Activated naive CD8-positive, alpha-beta T cell treated with anti-CD3 and anti-CD28 coated beads, Interleukin-2, amount 10 ng/mL, durations not matched to agents 7 days and 5 days (primary cell): ENCODE data around the gene TCF7L2. TPM values are rescaled to one million over a fixed set of nuclear protein-coding genes. Genes with fewer than 3 reads are reported as not detected.

Experiments used
- ATAC-seq: fragments of 150-1000 bp; cut with Tn5 transposase; one replicate; pipeline ENCODE4 v1.10.0; 2021; ENCODE audit warnings: low read depth, moderate library complexity
- POLR2A ChIA-PET: fragments of 350-600 bp; sonication (Branson Sonifier 250); formaldehyde crosslinking; loops from one replicate; lab custom pipeline; 2021; ENCODE audit warnings: antibody characterized with exemption; lab: Charles Lee
- DNase-seq: peaks from one replicate; pipeline ENCODE4 v3.0.0; 2021
- H3K27ac Mint-ChIP-seq: one replicate; pipeline ENCODE4 v1.8.0; 2022; ENCODE audit warnings: mild to moderate bottlenecking, mixed read lengths
- H3K27me3 Mint-ChIP-seq: one replicate; pipeline ENCODE4 v1.8.0; 2022; ENCODE audit warnings: mild to moderate bottlenecking, moderate library complexity, mixed read lengths
- H3K36me3 Mint-ChIP-seq: one replicate; pipeline ENCODE4 v1.8.0; 2021; ENCODE audit warnings: mild to moderate bottlenecking, mixed read lengths
- H3K4me1 Mint-ChIP-seq: one replicate; pipeline ENCODE4 v1.8.0; 2021; ENCODE audit warnings: mixed read lengths
- H3K4me3 Mint-ChIP-seq: one replicate; pipeline ENCODE4 v1.8.0; 2022; ENCODE audit warnings: mild to moderate bottlenecking, moderate library complexity, mixed read lengths
- H3K9me3 Mint-ChIP-seq: one replicate; pipeline ENCODE4 v1.8.0; 2021; ENCODE audit warnings: mixed read lengths
- total RNA-seq, 2 experiments: library from RNA; stranded (reverse); gene quantifications; one replicate each; pipeline ENCODE4 v1.2.3, GENCODE V29; 2021

TCF7L2 gene
- total RNA-seq, 2 experiments from 2014 or later: 1.9 to 2.2 TPM

DNA sequence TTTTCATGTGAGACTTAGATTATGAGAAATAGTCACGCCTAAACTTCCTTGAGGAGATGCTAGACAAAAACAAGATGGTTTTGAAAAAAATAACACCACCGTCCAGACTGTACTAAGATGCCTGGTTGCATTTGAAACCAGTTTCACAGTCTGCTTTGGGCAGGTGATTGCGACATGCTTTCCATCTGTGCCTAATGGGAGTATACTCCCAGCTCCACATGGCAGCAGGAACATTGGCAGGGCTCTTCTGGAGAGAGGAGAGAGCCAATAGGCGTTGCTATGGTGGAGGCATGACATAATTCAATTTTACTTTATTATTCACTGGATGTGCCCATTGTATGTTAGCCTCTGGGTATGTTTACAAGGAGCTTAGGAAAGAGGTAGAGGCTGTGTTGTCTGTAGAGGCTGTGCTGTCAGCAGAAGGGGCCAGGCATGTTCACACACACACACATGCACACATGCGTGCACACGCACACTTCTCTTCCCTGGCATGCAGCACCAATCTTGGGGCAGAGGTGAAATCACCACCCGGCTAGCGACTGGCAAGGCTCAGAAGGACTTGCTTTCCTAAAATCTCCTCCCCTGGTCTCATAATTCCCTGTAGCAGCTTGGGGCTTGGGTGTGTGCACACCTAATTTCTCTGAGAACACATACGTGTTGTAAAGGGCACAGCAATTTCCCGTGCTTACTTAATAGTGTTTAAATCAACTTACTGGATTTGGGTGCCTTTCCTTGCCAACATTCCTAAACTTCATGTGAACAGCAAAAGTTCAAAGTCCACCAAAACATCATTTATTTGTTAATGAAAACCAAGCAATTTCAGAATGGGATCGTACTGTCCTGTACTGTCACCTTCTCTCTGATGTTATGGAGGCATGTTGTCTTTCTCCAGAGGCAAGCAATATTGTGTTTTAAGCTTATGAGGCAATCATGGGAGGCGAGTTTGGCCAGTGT lies 162.1 kb downstream of the TCF7L2 start:
- peaks cover 12% of the 10 kb centered on the region for H3K27me3 Mint-ChIP-seq
- H3K4me1 Mint-ChIP-seq: no peaks in the 10 kb centered on the region
- POLR2A ChIA-PET: no interaction called here
- H3K27ac Mint-ChIP-seq: no peak overlapping the region
- no peaks in the 10 kb centered on the region for H3K9me3 Mint-ChIP-seq
- no peak overlapping the region for H3K4me3 Mint-ChIP-seq
- DNase-seq: no peak
- ATAC-seq: no peak
- H3K36me3 Mint-ChIP-seq: no peaks in the 10 kb centered on the region

DNA sequence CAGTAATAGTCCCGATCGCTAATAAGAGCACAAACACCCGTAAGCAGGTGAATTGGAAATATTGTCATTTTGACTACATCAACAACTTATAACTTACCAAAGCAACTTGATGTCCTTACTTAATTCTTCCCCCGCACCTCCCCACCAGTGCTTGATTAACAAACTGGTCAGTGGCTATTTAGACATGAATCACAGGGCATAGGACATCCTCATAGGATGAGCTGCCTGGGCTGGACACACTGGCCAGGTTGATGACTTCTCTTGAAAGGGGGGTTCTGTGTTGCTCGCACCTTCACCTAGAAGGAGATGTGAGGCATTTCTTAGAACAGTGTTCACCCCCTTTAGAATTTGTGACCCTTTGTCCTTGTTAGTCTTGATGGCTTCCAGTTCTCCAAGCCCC lies 163.2 kb downstream of the TCF7L2 start:
- peaks cover 12% of the 10 kb centered on the region for H3K27me3 Mint-ChIP-seq

DNA sequence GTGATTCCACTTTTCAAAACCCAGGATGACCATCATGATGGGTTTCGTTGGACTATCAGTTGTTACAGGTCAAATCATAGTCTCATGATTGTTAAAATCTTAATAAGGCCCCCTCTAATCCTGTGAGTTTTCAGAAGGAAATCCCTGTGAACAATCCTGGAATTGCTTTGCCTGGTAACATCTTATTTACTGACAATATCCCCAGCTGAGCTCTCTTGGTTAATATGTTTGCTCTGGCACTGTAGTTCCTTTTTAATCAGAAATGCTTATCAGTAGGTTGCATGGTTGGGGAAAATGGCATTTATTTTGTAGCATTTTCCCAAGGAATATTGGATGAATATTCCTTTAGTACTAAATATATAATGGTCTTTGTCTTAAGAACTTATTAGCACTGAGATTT lies 163.9 kb downstream of the TCF7L2 start:
- POLR2A ChIA-PET: no interaction called here
- no peaks in the 10 kb centered on the region for H3K4me1 Mint-ChIP-seq
- peaks cover 9% of the 10 kb centered on the region for H3K27me3 Mint-ChIP-seq
- no peak for DNase-seq
- no peaks in the 10 kb centered on the region for H3K9me3 Mint-ChIP-seq
- no peak overlapping the region for H3K4me3 Mint-ChIP-seq
- H3K27ac Mint-ChIP-seq: no peak overlapping the region
- no peaks in the 10 kb centered on the region for H3K36me3 Mint-ChIP-seq
- no peak for ATAC-seq

More for the DNA sequence above, 163.2 kb downstream of the TCF7L2 start:
- Mint-ChIP-seq H3K4me1 (no peaks in the 10 kb centered on the region), H3K27ac (no peak overlapping the region), H3K9me3 (no peaks in the 10 kb centered on the region), H3K4me3 (no peak overlapping the region), H3K36me3 (no peaks in the 10 kb centered on the region)
- DNase-seq (no peak), ATAC-seq (no peak)
- POLR2A ChIA-PET: no interaction called here

DNA sequence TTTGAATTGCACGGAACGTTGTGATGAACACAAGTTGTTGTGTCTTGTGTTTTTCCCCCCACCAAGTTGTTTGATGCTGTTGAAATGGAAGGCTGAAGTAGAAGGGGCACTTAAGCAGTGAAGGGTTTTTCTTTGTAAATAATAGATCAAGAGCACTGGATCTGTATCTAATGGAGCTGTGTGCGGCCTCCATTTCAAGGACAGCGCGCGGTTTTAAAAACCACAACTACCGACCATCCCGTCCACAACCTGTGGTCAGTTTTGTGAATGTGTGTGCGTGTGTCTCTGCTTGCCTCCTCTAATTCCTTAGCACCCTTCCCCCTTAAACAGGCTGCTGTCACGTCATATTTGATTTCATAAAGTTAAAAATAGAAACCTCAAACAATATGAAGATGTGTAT lies 165.5 kb downstream of the TCF7L2 start:
- Mint-ChIP-seq H3K27ac (no peak overlapping the region), H3K9me3 (no peaks in the 10 kb centered on the region), H3K4me3 (no peak overlapping the region), H3K4me1 (no peaks in the 10 kb centered on the region), H3K27me3 (peaks cover 7% of the 10 kb centered on the region), H3K36me3 (no peaks in the 10 kb centered on the region)
- POLR2A ChIA-PET: no interaction called here
- no peak for ATAC-seq
- no peak for DNase-seq

DNA sequence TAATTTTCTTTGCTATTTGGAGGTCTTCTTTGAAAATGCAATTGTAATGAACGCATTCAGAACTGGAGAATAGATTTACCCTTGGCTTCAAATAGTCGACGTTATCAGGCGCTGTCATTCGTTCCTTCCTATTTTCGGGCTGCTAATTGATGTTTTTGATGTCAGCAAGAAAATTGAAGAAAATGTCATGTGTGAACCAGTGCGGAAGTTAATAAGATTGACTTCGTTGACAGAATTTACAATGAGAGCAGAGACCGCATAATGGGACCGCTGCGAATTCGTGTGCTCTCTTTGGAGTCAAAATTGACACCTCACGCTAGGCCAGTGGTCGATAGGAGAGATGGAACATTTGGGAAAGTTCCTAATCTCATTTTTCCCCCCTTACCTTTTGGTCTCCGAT lies 168.8 kb downstream of the TCF7L2 start:
- peaks cover 14% of the 10 kb centered on the region for H3K27me3 Mint-ChIP-seq
- no peak for ATAC-seq
- POLR2A ChIA-PET: no interaction called here
- no peak overlapping the region for H3K27ac Mint-ChIP-seq
- H3K4me1 Mint-ChIP-seq: no peaks in the 10 kb centered on the region
- no peak overlapping the region for H3K4me3 Mint-ChIP-seq
- no peaks in the 10 kb centered on the region for H3K9me3 Mint-ChIP-seq
- H3K36me3 Mint-ChIP-seq: no peaks in the 10 kb centered on the region
- no peak for DNase-seq

DNA sequence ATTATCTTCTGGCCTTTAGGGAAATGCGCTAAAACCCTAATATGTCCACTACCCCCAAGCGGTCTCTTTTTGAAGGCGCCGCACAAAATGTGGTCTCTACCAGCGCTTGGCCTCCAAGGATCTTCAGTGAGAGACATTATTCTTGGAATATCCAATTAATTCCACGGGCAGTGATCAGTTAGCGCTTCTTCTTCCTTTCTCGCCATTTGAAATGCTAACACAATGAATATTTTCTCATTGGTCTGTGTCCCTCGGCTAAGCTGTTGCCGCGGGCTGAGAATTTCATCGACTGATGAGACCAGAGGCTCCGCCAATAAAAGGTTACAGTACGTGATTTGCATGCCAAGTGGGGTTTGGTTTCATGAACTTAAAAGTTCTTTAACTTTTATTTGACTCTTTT lies 169.8 kb downstream of the TCF7L2 start:
- Mint-ChIP-seq H3K36me3 (no peaks in the 10 kb centered on the region), H3K27me3 (peaks cover 13% of the 10 kb centered on the region), H3K9me3 (no peaks in the 10 kb centered on the region), H3K27ac (no peak overlapping the region), H3K4me3 (no peak overlapping the region), H3K4me1 (no peaks in the 10 kb centered on the region)
- no peak for ATAC-seq
- POLR2A ChIA-PET: no interaction called here
- no peak for DNase-seq

DNA sequence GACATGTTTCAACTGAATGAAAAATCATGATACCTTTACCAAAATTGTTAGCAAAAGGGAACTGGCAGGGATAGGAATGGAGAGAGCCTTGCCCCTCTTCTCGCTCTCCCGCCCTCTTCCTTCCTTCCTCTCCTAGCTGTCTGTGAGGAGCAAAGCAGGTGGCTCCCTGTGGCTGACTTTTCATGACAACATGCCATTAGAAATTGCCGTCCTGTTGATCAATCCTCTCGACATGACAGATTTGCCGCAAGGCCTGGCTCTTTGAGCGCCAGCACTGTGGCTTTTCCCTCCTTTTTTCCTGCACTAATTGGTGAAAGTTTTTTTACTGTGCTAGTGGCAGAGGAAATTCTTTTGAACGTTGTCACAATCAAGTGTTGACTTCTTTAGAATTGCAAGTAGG lies 171.1 kb downstream of the TCF7L2 start:
- Mint-ChIP-seq H3K27me3 (peaks cover 23% of the 10 kb centered on the region), H3K4me1 (no peaks in the 10 kb centered on the region), H3K4me3 (no peak overlapping the region), H3K27ac (no peak overlapping the region), H3K36me3 (no peaks in the 10 kb centered on the region), H3K9me3 (no peaks in the 10 kb centered on the region)
- POLR2A ChIA-PET: no interaction called here
- ATAC-seq: no peak
- no peak for DNase-seq

DNA sequence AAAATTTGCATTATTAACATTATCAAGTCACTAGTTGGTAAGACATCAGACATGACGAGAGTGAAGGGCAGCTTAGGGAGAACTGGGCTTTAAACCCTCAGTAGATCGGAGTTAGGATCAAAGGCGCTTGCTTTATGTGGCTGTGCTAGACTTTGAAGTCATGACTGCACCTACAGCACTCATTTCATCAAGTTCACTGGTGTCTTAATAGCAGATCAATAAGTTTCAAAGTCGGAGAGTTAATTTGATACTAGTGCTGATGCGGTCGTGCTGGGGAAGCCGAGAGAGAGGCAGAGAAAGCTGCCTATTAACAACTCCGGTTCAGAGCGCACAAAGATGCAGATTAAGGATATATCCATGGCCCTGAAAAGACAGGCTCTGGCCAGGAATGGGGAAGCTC lies 172.9 kb downstream of the TCF7L2 start:
- H3K4me3 Mint-ChIP-seq: no peak overlapping the region
- no peaks in the 10 kb centered on the region for H3K36me3 Mint-ChIP-seq
- DNase-seq (no peak), ATAC-seq (no peak)
- peaks cover 39% of the 10 kb centered on the region for H3K27me3 Mint-ChIP-seq
- POLR2A ChIA-PET: no interaction called here
- H3K27ac Mint-ChIP-seq: no peak overlapping the region
- H3K4me1 Mint-ChIP-seq: peaks cover 2% of the 10 kb centered on the region
- H3K9me3 Mint-ChIP-seq: no peaks in the 10 kb centered on the region

DNA sequence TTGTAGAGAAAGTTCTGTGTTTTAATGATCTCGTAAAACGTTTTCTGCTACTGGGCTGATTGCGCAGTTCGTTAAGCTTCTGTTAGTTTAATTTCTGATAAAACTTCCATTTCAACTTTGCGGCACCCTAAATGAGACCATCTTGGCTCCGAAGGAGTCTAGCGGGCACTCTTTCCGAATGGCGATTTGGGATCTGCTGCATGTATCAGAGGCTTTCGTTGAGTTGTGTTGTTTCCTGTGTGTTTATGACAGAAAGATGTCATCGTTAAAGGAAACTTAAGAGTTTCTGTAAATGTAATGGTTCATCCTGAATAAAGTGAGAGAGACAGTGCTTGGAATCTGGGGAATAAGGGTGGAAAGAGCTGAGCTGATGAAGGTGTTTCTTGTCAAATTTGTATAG lies 174.7 kb downstream of the TCF7L2 start:
- POLR2A ChIA-PET: no interaction called here
- H3K4me3 Mint-ChIP-seq: no peak overlapping the region
- no peaks in the 10 kb centered on the region for H3K36me3 Mint-ChIP-seq
- no peak overlapping the region for H3K27ac Mint-ChIP-seq
- ATAC-seq: no peak
- H3K9me3 Mint-ChIP-seq: no peaks in the 10 kb centered on the region
- H3K4me1 Mint-ChIP-seq: peaks cover 2% of the 10 kb centered on the region
- H3K27me3 Mint-ChIP-seq: peaks cover 53% of the 10 kb centered on the region
- DNase-seq: no peak

DNA sequence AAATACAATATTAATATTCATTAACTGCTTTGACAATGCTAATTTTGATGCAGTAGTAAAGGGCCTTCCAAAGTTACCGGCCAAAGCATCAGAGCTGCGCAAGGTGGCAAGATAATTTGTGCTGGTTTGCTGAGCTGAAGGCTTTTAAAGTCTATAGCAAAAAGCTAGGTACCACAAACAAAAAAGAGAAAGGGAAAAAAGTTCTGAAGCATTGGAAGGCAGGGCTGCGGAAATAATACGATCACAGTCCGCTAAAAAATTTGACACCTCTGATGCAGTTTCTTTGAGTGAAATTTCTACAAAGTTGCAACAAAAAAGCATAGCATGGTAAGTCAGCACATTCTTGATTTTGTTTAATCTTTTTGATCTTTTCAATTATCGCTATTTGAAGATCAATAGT lies 175.6 kb downstream of the TCF7L2 start:
- ATAC-seq: no peak
- Mint-ChIP-seq H3K27ac (no peak overlapping the region), H3K27me3 (peaks cover 53% of the 10 kb centered on the region), H3K4me1 (peaks cover 2% of the 10 kb centered on the region), H3K4me3 (no peak overlapping the region), H3K36me3 (no peaks in the 10 kb centered on the region), H3K9me3 (no peaks in the 10 kb centered on the region)
- no peak for DNase-seq
- POLR2A ChIA-PET: no interaction called here

DNA sequence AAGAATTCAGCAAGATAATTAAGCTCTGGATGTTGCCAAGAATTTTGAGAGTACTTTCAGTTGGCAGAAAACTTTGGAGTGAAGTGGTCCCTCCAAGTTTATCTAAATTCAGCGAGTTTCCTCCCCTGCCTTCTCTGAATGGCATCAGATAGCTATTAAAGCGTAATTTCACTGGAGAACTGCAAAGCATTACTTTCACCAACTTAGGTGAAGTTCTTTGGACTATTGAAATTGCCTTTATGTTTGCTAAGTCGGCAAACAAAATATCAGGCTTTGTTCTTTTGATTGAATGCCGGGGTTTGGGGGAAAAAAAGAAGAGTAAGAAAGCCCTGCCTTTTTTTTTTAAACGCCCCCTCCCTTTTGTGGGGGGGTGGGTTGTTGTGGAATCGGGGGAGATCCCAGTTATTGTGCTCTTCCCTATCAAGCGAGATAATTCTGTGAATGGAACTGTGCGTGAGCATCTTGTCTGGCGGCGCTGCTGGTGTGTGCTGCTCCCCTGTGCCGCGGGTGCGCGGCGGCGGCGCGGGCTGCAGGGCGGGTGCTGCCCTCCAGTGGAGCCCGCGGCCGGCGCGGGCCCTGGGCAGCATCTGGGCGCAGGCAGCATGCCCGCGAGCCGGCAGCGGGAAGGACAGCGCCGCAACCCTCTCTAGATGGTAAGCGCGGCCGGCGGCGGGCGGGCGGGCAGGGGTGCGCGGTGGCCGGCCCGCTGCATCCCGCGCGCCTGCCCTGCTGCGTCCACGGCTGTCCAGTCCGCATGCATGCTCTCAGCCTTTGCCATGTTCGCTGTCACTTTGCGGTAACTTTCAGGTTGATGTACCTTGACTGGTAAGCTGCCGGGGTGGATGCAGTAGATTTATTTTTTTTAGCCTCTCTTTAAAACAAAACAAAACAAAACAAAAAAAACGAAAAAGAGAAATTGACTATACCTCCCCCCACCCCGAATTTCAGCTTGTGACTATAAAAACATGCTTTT lies 176.5 kb downstream of the TCF7L2 start:
- peak; percentile 69 for DNase-seq
- no peaks in the 10 kb centered on the region for H3K9me3 Mint-ChIP-seq
- no peaks in the 10 kb centered on the region for H3K36me3 Mint-ChIP-seq
- H3K27ac Mint-ChIP-seq: no peak overlapping the region
- peak overlapping the region; percentile 36 for H3K4me3 Mint-ChIP-seq
- ATAC-seq: peak; percentile 100
- H3K4me1 Mint-ChIP-seq: peaks cover 2% of the 10 kb centered on the region
- H3K27me3 Mint-ChIP-seq: peaks cover 51% of the 10 kb centered on the region
- POLR2A ChIA-PET: no interaction called here

DNA sequence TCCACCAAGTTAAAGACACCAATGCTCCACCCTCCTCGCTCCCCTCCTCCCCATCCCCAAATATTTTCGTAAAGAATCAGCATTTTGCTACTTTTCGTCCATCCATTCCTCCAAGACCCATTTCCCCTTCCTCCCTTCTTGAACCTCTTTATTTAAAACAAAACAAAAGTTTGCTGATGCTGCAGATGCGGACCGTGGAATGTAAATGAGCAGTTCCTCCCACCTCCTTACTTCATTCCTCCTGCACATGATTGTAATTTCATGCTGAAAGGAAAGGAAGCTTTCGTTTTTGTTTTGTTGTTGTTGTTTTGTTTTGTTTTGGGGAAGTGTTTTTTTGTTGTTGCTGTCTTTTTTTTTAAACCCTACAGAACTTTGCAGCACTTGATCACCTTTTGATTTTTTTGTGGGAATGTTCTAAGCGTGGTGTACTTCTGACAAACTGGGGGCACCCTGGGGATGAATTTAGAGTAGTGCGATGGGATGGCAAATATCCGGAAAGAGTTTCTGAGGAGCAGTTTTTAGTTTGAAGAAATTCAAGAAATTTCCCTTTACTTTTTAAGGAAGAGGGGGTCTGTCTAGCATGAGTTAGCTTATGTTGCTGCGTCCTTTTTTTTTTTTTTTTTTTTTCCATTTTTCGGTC lies 177.3 kb downstream of the TCF7L2 start:
- no peak for DNase-seq
- Mint-ChIP-seq H3K36me3 (no peaks in the 10 kb centered on the region), H3K4me1 (peaks cover 2% of the 10 kb centered on the region), H3K27ac (no peak overlapping the region), H3K4me3 (no peak overlapping the region), H3K9me3 (no peaks in the 10 kb centered on the region), H3K27me3 (peaks cover 51% of the 10 kb centered on the region)
- POLR2A ChIA-PET: interaction anchor here (0.6 kb wide), 1 partner anchor 260 kb away, joined by 3 read pairs; no protein-coding TSS in a partner anchor
- ATAC-seq: no peak

DNA sequence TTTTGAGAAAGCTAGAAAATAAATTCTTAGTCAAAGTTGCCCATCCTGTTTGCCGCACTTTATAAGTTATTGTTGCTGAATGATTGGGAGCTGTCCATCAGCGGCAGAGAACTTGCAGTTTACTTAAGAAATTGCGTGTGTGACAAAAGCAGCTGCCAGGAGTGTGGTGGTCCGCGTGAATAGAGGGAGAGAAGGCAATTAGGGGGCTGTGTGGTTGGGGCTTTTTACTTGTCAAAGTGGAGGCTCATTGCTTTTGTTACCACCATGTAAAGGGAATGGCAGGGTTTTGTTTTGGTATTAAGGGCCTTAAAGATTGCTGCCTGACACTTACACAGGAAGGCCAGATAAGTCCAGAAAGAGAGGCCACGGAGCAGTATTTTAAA lies 177.8 kb downstream of the TCF7L2 start:
- POLR2A ChIA-PET: interaction anchor here (0.6 kb wide), 1 partner anchor 259 kb away, joined by 3 read pairs; no protein-coding TSS in a partner anchor
- no peak overlapping the region for H3K27ac Mint-ChIP-seq

More for the DNA sequence above, 177.8 kb downstream of the TCF7L2 start:
- DNase-seq: no peak
- no peak for ATAC-seq
- Mint-ChIP-seq H3K4me3 (no peak overlapping the region), H3K27me3 (peaks cover 51% of the 10 kb centered on the region), H3K4me1 (peaks cover 2% of the 10 kb centered on the region), H3K9me3 (no peaks in the 10 kb centered on the region), H3K36me3 (no peaks in the 10 kb centered on the region)
